Fibroblast of lung (primary cell): ENCODE data around the gene KIAA0040. TPM values are rescaled to one million over a fixed set of nuclear protein-coding genes. Genes with fewer than 3 reads are reported as not detected.

Experiments used
- DNase-seq, 2 donors: peaks; one replicate each; pipeline versions ENCODE4 v3.0.0 to v3.0.0-alpha.2; 2010; ENCODE audit warnings: low read depth in 2 of 2
- H2AFZ ChIP-seq: 2 replicates; pipeline ENCODE4 v1.5.1; 2012; ENCODE audit warnings: low read length, control low read depth, inconsistent platforms
- H3K27ac ChIP-seq: 2 replicates; pipeline ENCODE4 v1.5.1; 2011; ENCODE audit warnings: low read length, control low read depth; ENCODE audit not compliant: insufficient read depth
- H3K27me3 ChIP-seq: 2 replicates; pipeline ENCODE4 v1.5.1; 2011; ENCODE audit warnings: mild to moderate bottlenecking, low read length; ENCODE audit not compliant: control insufficient read depth, insufficient read depth
- H3K36me3 ChIP-seq: 2 replicates; pipeline ENCODE4 v1.5.1; 2011; ENCODE audit warnings: low read length; ENCODE audit not compliant: control insufficient read depth, insufficient read depth
- H3K4me1 ChIP-seq: 2 replicates; pipeline ENCODE4 v1.5.1; 2011; ENCODE audit warnings: low read length; ENCODE audit not compliant: control insufficient read depth, insufficient read depth; ENCODE audit errors: extremely low read depth
- H3K4me2 ChIP-seq: 2 replicates; pipeline ENCODE4 v1.5.1; 2011; ENCODE audit warnings: low read length, control low read depth; ENCODE audit not compliant: insufficient read depth; ENCODE audit errors: extremely low read depth
- H3K4me3 ChIP-seq, 4 experiments: fragments of 200-600 bp in 1 of 4; sonication (generic) in 1 of 4; replicated peaks in 1 of 4; 2 replicates each; pipeline ENCODE4 v1.5.1; 2011 to 2016; ENCODE audit warnings: low read length in 4 of 4, low read depth in 3 of 4, mild to moderate bottlenecking in 3 of 4, control low read depth in 2 of 4, inconsistent platforms in 1 of 4, mixed read lengths in 1 of 4; ENCODE audit not compliant: insufficient read depth in 1 of 4; ENCODE audit errors: control extremely low read depth in 1 of 4
- H3K79me2 ChIP-seq: 2 replicates; pipeline ENCODE4 v1.5.1; 2012; ENCODE audit warnings: mild to moderate bottlenecking, low read length, inconsistent platforms; ENCODE audit not compliant: control insufficient read depth, insufficient read depth
- H3K9ac ChIP-seq: 2 replicates; pipeline ENCODE4 v1.5.1; 2011; ENCODE audit warnings: mild to moderate bottlenecking, low read length, control low read depth; ENCODE audit not compliant: insufficient read depth
- H3K9me3 ChIP-seq: 2 replicates; pipeline ENCODE4 v1.5.1; 2012; ENCODE audit warnings: low read depth, low read length; ENCODE audit not compliant: control insufficient read depth, insufficient read depth
- H4K20me1 ChIP-seq: 2 replicates; pipeline ENCODE4 v1.5.1; 2011; ENCODE audit warnings: low read length; ENCODE audit not compliant: control insufficient read depth, insufficient read depth; ENCODE audit errors: extremely low read depth
- CTCF ChIP-seq, 2 donors: IDR thresholded peaks in 1 of 2; conservative IDR thresholded peaks in 1 of 2; 1 replicate in 1 of 2; 2 replicates in 1 of 2; pipeline ENCODE4 v1.5.1; 2011 to 2012; ENCODE audit warnings: low read length in 2 of 2, control low read depth in 1 of 2, inconsistent platforms in 1 of 2, low read depth in 1 of 2, mild to moderate bottlenecking in 1 of 2
- EZH2 ChIP-seq: IDR thresholded peaks from 2 replicates; pipeline ENCODE4 v1.5.1; 2012; ENCODE audit warnings: low read length, control low read depth, mild to moderate bottlenecking; ENCODE audit errors: missing control alignments
- polyA plus RNA-seq, 2 donors: library from polyadenylated mRNA; depleted of rRNA in 1 of 2; stranded (reverse) in 1 of 2; unstranded in 1 of 2; fragments of >200 nt; gene quantifications; 2 replicates each; pipeline ENCODE4 v1.2.1, GENCODE V29; 2011 to 2012; ENCODE audit warnings: missing spikeins in 1 of 2
- total RNA-seq: library from RNA; depleted of rRNA; stranded (reverse); fragments of >200 nt; gene quantifications from 2 replicates; pipeline ENCODE4 v1.2.1, GENCODE V29; 2014

KIAA0040 gene
- total and polyA plus RNA-seq, 2 donors (not counting 1 experiment from before 2014, with no cell fraction given): 0.17 to 24.7 TPM

GRCh38 chr1:175133673-175134435 lies 58.7 kb downstream of the KIAA0040 start:
- no peak for TF ChIP-seq CTCF (conservative IDR thresholded peaks at IDR 0.05 in 1 of 2, IDR thresholded peaks at IDR 0.05 in 1 of 2; ENCODE audit: low read depth in 1 of 2, low read length in 2 of 2)
- no peak for TF ChIP-seq EZH2
- DNase-seq: no peak
- Histone ChIP-seq H2AFZ (no peak overlapping the region), H3K4me1 (peaks cover 2% of the 10 kb centered on the region), H3K79me2 (no peaks in the 10 kb centered on the region), H3K9ac (no peak overlapping the region), H3K4me3 (no peak overlapping the region), H3K4me2 (no peak overlapping the region), H3K9me3 (no peaks in the 10 kb centered on the region), H3K27me3 (no peaks in the 10 kb centered on the region), H3K36me3 (no peaks in the 10 kb centered on the region), H4K20me1 (no peaks in the 10 kb centered on the region), H3K27ac (no peak overlapping the region)

- Histone ChIP-seq H2AFZ (no peak overlapping the region), H3K9me3 (no peaks in the 10 kb centered on the region), H3K27ac (no peak overlapping the region)
Observed at GRCh38 chr1:175132436-175132835, 60.1 kb downstream of the KIAA0040 start.

DNA sequence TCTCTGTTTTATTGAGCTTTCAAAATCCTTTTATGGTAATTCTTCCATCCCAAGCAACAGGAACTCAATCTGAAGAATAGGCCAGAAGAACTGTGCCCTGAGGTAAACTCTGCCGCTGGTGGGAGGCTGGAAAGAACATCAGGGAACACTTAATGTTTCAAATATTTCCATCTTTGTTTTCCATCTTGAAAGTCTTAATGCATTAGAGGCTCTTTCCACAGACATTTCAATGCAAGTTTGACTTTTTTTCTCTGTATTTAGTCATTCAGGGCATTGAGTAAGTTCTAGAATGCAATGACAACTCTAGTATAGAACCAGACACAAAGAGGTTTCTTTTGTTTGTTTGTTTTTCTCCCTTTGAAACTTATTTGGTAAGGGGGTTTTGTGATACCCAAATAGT lies 61.5 kb downstream of the KIAA0040 start:
- TF ChIP-seq CTCF (conservative IDR thresholded peaks at IDR 0.05 in 1 of 2, IDR thresholded peaks at IDR 0.05 in 1 of 2; ENCODE audit: low read depth in 1 of 2, low read length in 2 of 2) (no peak), EZH2 (no peak)
- no peak overlapping the region for H3K27ac ChIP-seq

More at GRCh38 chr1:175132436-175132835, 60.1 kb downstream of the KIAA0040 start:
- no peaks in the 10 kb centered on the region for H3K27me3 ChIP-seq
- H3K4me1 ChIP-seq: peaks cover 2% of the 10 kb centered on the region
- peak overlapping the region; percentile 15 for H3K4me2 ChIP-seq
- no peaks in the 10 kb centered on the region for H3K36me3 ChIP-seq
- TF ChIP-seq EZH2: no peak
- no peak for TF ChIP-seq CTCF (conservative IDR thresholded peaks at IDR 0.05 in 1 of 2, IDR thresholded peaks at IDR 0.05 in 1 of 2; ENCODE audit: low read depth in 1 of 2, low read length in 2 of 2)
- H3K9ac ChIP-seq: no peak overlapping the region
- no peaks in the 10 kb centered on the region for H4K20me1 ChIP-seq
- DNase-seq: peak; percentile 43 to 65
- H3K79me2 ChIP-seq: no peaks in the 10 kb centered on the region
- H3K4me3 ChIP-seq: no peak overlapping the region

More for the DNA sequence above, 61.5 kb downstream of the KIAA0040 start:
- Histone ChIP-seq H3K27me3 (no peaks in the 10 kb centered on the region), H3K4me2 (no peak overlapping the region), H3K9me3 (no peaks in the 10 kb centered on the region), H3K4me3 (no peak overlapping the region), H3K79me2 (no peaks in the 10 kb centered on the region), H2AFZ (no peak overlapping the region), H3K4me1 (peaks cover 2% of the 10 kb centered on the region), H4K20me1 (no peaks in the 10 kb centered on the region), H3K36me3 (no peaks in the 10 kb centered on the region), H3K9ac (no peak overlapping the region)
- DNase-seq: no peak
